ENCODE results near the gene RPS6KA3.

Gene RPS6KA3

GRCh38 chrX:20271730-20272129 is 5.0 kb upstream of the RPS6KA3 start:
- peak overlapping the region; percentile 30 for H3K27ac ChIP-seq
- TF ChIP-seq CTCF (conservative IDR thresholded peaks at IDR 0.05): no peak

GRCh38 chrX:20271186-20271585 is 4.5 kb upstream of the RPS6KA3 start:
- H3K27ac ChIP-seq: peak overlapping the region; percentile 30
- TF ChIP-seq CTCF (conservative IDR thresholded peaks at IDR 0.05): no peak

GRCh38 chrX:20270562-20270890 is 3.8 kb upstream of the RPS6KA3 start:
- peak overlapping the region; percentile 30; the same call in 1 of the 2 replicates for H3K27ac ChIP-seq
- no peak for TF ChIP-seq CTCF (conservative IDR thresholded peaks at IDR 0.05)

GRCh38 chrX:20269848-20270561 is 3.3 kb upstream of the RPS6KA3 start:
- TF ChIP-seq CTCF (conservative IDR thresholded peaks at IDR 0.05): no peak
- no peak overlapping the region for H3K27ac ChIP-seq

GRCh38 chrX:20267931-20268701 is 1.4 kb upstream of the RPS6KA3 start:
- H3K27ac ChIP-seq: peak overlapping the region; percentile 80; the same call in 1 of the 2 replicates
- no peak for TF ChIP-seq CTCF (conservative IDR thresholded peaks at IDR 0.05)

GRCh38 chrX:20267607-20267930 is 860 bp upstream of the RPS6KA3 start:
- no peak for TF ChIP-seq CTCF (conservative IDR thresholded peaks at IDR 0.05)
- peak overlapping the region; percentile 80; the same call in 1 of the 2 replicates for H3K27ac ChIP-seq

GRCh38 chrX:20265726-20266681 is 705 bp downstream of the RPS6KA3 start:
- TF ChIP-seq CTCF (conservative IDR thresholded peaks at IDR 0.05): no peak
- peak overlapping the region; percentile 80 for H3K27ac ChIP-seq

Data from VCaP (cell line).